Mucosa of descending colon (tissue), 3 donors: ENCODE measurements around the gene POLR2C. TPM values are rescaled to one million over a fixed set of nuclear protein-coding genes. Genes with fewer than 3 reads are reported as not detected.

ENCODE experiments used
- ATAC-seq: fragments of 200-7000 bp; cut with Tn5 transposase; one replicate; pipeline ENCODE4 v1.9.1; 2020; ENCODE audit warnings: mild to moderate bottlenecking, moderate library complexity
- DNase-seq, 3 donors: peaks; one replicate each; pipeline ENCODE4 v3.0.0-alpha.2; 2020
- H3K36me3 ChIP-seq: fragments of 200-600 bp; one replicate; pipeline ENCODE4 v1.8.0; 2021; ENCODE audit warnings: low read depth, mild to moderate bottlenecking
- H3K4me1 ChIP-seq: fragments of 200-600 bp; one replicate; pipeline ENCODE4 v1.8.0; 2021; ENCODE audit warnings: low read depth, mild to moderate bottlenecking
- H3K4me3 ChIP-seq: fragments of 200-600 bp; one replicate; pipeline ENCODE4 v1.8.0; 2021; ENCODE audit warnings: mild to moderate bottlenecking
- H3K9me3 ChIP-seq: fragments of 200-600 bp; one replicate; pipeline ENCODE4 v1.8.0; 2021; ENCODE audit warnings: mild to moderate bottlenecking
- CTCF ChIP-seq: fragments of 200-600 bp; IDR thresholded peaks from one replicate; pipeline ENCODE4 v1.8.0; 2022; ENCODE audit warnings: antibody characterized with exemption, mild to moderate bottlenecking
- intact Hi-C, 2 donors: fragments of 100-400 bp; cut with DNase I in 1 of 2; cut with micrococcal nuclease in 1 of 2; formaldehyde crosslinking; loops; one replicate each; pipeline versions ENCODE4 v1.11.0 to v1.11.1; 2022; cut with DNase I, micrococcal nuclease
- total RNA-seq, 3 donors: library from RNA; stranded (reverse); fragmentation: NEBNext Ultra II Directional in 2 of 3; extraction: Animal tissue kit (Norgen Biotek cat#: 25700) in 2 of 3; gene quantifications; one replicate each; pipeline versions ENCODE4 v1.2.1 to v1.2.4, GENCODE V29; 2021 to 2023
- donor health status: DM: no; HTN: no; CAD: no; lungs with moderate emphysema.
- donor health status: DM: no; HTN: no; CAD: no.
- donor health status: DM: no; HTN: yes; CAD: no.

The POLR2C gene
- total RNA-seq, 3 donors from 2014 or later = 50.0 to 51.3 (median 51.0) TPM

- DNase-seq (peak in 2 of 3 donors; percentile 44 to 64), ATAC-seq (peak; percentile 57)
- TF ChIP-seq CTCF = peak; percentile 27
- H3K36me3 ChIP-seq = no peaks in the 10 kb centered on the region
- no peak overlapping the region for H3K4me3 ChIP-seq
- H3K4me1 ChIP-seq = peaks cover 9% of the 10 kb centered on the region
- no peaks in the 10 kb centered on the region for H3K9me3 ChIP-seq
- intact Hi-C loops = no loop called here
Measured at GRCh38 chr16:57422026-57422944, 40.2 kb upstream of the POLR2C start.

- no peaks in the 10 kb centered on the region for H3K9me3 ChIP-seq
- no peaks in the 10 kb centered on the region for H3K36me3 ChIP-seq
- ATAC-seq (no peak), DNase-seq (no peak)
- peaks cover 6% of the 10 kb centered on the region for H3K4me1 ChIP-seq
- TF ChIP-seq CTCF = no peak
- intact Hi-C loops = no loop called here
- H3K4me3 ChIP-seq = no peak overlapping the region
Measured at GRCh38 chr16:57423152-57423551, 39.3 kb upstream of the POLR2C start.

- Histone ChIP-seq H3K9me3 (no peaks in the 10 kb centered on the region), H3K36me3 (no peaks in the 10 kb centered on the region), H3K4me1 (peaks cover 3% of the 10 kb centered on the region), H3K4me3 (no peak overlapping the region)
- ATAC-seq = no peak
- no peak for DNase-seq
- no peak for TF ChIP-seq CTCF
- intact Hi-C loops = no loop called here
Measured at GRCh38 chr16:57424583-57424982, 37.9 kb upstream of the POLR2C start.

- ATAC-seq (no peak), DNase-seq (no peak)
- peaks cover 3% of the 10 kb centered on the region for H3K4me1 ChIP-seq
- H3K9me3 ChIP-seq = no peaks in the 10 kb centered on the region
- H3K4me3 ChIP-seq = no peak overlapping the region
- intact Hi-C loops = no loop called here
- TF ChIP-seq CTCF = no peak
- H3K36me3 ChIP-seq = peaks cover 3% of the 10 kb centered on the region
Measured at GRCh38 chr16:57426356-57426755, 36.1 kb upstream of the POLR2C start.

GRCh38 chr16:57427307-57427706 is 35.2 kb upstream of the POLR2C start:
- ATAC-seq (no peak), DNase-seq (no peak)
- Histone ChIP-seq H3K4me3 (no peak overlapping the region), H3K9me3 (no peaks in the 10 kb centered on the region), H3K36me3 (peaks cover 3% of the 10 kb centered on the region), H3K4me1 (peaks cover 1% of the 10 kb centered on the region)
- TF ChIP-seq CTCF = no peak
- intact Hi-C loops = no loop called here
